Endothelial cell of hepatic sinusoid (primary cell): Measurements from ENCODE around the gene ARL14.
"Not testable (repeated sequence)": the region's sequence is repeated elsewhere in the genome, so short reads cannot be mapped to it uniquely, and the experiment has no call there.

ENCODE experiments used
- in situ Hi-C: cut with HindIII; loops from 2 replicates; pipeline ENCODE4 v1.10.0; 2017; ENCODE audit warnings: low sequenced_read_pairs

ARL14 gene

GRCh38 chr3:160675566-160676124, 1.3 kb upstream of the ARL14 start:
- in situ Hi-C loops: loop anchor here (5.0 kb wide), 1 partner anchor 43 kb away; no protein-coding TSS in a partner anchor

GRCh38 chr3:160677459-160677881, 510 bp downstream of the ARL14 start:
- in situ Hi-C loops: loop anchor here (5.0 kb wide), 1 partner anchor 45 kb away; no protein-coding TSS in a partner anchor

- in situ Hi-C loops: loop anchor here (5.0 kb wide), 1 partner anchor 46 kb away; no protein-coding TSS in a partner anchor
Observed at GRCh38 chr3:160678292-160678842, 1.4 kb downstream of the ARL14 start.

- in situ Hi-C loops: no loop called here
Observed at GRCh38 chr3:160684368-160684740, 7.4 kb downstream of the ARL14 start.

- in situ Hi-C loops: no loop called here
Observed at GRCh38 chr3:160685144-160685766, 8.3 kb downstream of the ARL14 start.

- in situ Hi-C loops: no loop called here
Observed at GRCh38 chr3:160686955-160687535, 10.1 kb downstream of the ARL14 start.

GRCh38 chr3:160691151-160691550, 14.2 kb downstream of the ARL14 start:
- in situ Hi-C loops: no loop called here

GRCh38 chr3:160691962-160692361, 15.0 kb downstream of the ARL14 start:
- in situ Hi-C loops: no loop called here

GRCh38 chr3:160693191-160693590, 16.2 kb downstream of the ARL14 start:
- in situ Hi-C loops: no loop called here

GRCh38 chr3:160694345-160694744, 17.4 kb downstream of the ARL14 start:
- in situ Hi-C loops: no loop called here

GRCh38 chr3:160695003-160695402, 18.0 kb downstream of the ARL14 start:
- in situ Hi-C loops: no loop called here

- in situ Hi-C loops: no loop called here
Observed at GRCh38 chr3:160695915-160696327, 19.0 kb downstream of the ARL14 start.

- in situ Hi-C loops: no loop called here
Observed at GRCh38 chr3:160697637-160698380, 20.8 kb downstream of the ARL14 start.

GRCh38 chr3:160698599-160699195, 21.7 kb downstream of the ARL14 start:
- in situ Hi-C loops: no loop called here

GRCh38 chr3:160701490-160701889, 24.5 kb downstream of the ARL14 start:
- in situ Hi-C loops: no loop called here

GRCh38 chr3:160702290-160702689, 25.3 kb downstream of the ARL14 start:
- in situ Hi-C loops: no loop called here

GRCh38 chr3:160703974-160704373, 27.0 kb downstream of the ARL14 start:
- in situ Hi-C loops: no loop called here

- in situ Hi-C loops: no loop called here
Observed at GRCh38 chr3:160707187-160707794, 30.3 kb downstream of the ARL14 start.

GRCh38 chr3:160709477-160710182, 32.7 kb downstream of the ARL14 start:
- in situ Hi-C loops: no loop called here

GRCh38 chr3:160713144-160713543, 36.2 kb downstream of the ARL14 start:
- in situ Hi-C loops: not testable (repeated sequence)
